Measurements from ENCODE around the gene LETMD1.
"Not testable (repeated sequence)": the region's sequence is repeated elsewhere in the genome, so short reads cannot be mapped to it uniquely, and the experiment has no call there.

LETMD1 gene

GRCh38 chr12:51077930-51078329 is 29.8 kb downstream of the LETMD1 start:
- no peak for DNase-seq (ENCODE audit: low spot score)

- DNase-seq (ENCODE audit: low spot score) = not testable (repeated sequence)
Measured at GRCh38 chr12:51078346-51078745, 30.2 kb downstream of the LETMD1 start.

- DNase-seq (ENCODE audit: low spot score) = not testable (repeated sequence)
Measured at GRCh38 chr12:51078866-51079265, 30.7 kb downstream of the LETMD1 start.

- no peak for DNase-seq (ENCODE audit: low spot score)
Measured at GRCh38 chr12:51080136-51080535, 32.0 kb downstream of the LETMD1 start.

GRCh38 chr12:51081421-51081820 is 33.3 kb downstream of the LETMD1 start:
- DNase-seq (ENCODE audit: low spot score) = no peak

GRCh38 chr12:51082561-51083125 is 34.5 kb downstream of the LETMD1 start:
- DNase-seq (ENCODE audit: low spot score) = peak; percentile 30

- DNase-seq (ENCODE audit: low spot score) = peak; percentile 96
Measured at GRCh38 chr12:51083126-51083833, 35.2 kb downstream of the LETMD1 start, which contains the start of gene CSRNP2. Gene CSRNP2 (minus strand): TSS chr12:51083596. CDS start chr12:51076561, 7,035 bp downstream.

GRCh38 chr12:51085757-51086156 is 37.6 kb downstream of the LETMD1 start:
- DNase-seq (ENCODE audit: low spot score) = no peak

GRCh38 chr12:51086933-51087332 is 38.8 kb downstream of the LETMD1 start:
- no peak for DNase-seq (ENCODE audit: low spot score)

- no peak for DNase-seq (ENCODE audit: low spot score)
Measured at GRCh38 chr12:51087818-51088217, 39.7 kb downstream of the LETMD1 start.

GRCh38 chr12:51090705-51091229 is 42.6 kb downstream of the LETMD1 start:
- DNase-seq (ENCODE audit: low spot score) = no peak

GRCh38 chr12:51098611-51099010 is 50.5 kb downstream of the LETMD1 start:
- no peak for DNase-seq (ENCODE audit: low spot score)

GRCh38 chr12:51103977-51104376 is 55.9 kb downstream of the LETMD1 start:
- no peak for DNase-seq (ENCODE audit: low spot score)

- DNase-seq (ENCODE audit: low spot score) = no peak
Measured at GRCh38 chr12:51108136-51108535, 60.0 kb downstream of the LETMD1 start.

All from CD4-positive, alpha-beta T cell treated with Interleukin-2 at 100 ng/mL for 4 hours (primary cell).